T-helper 2 cell (primary cell): ENCODE data around the gene TBC1D7.
A peak's percentile ranks its signal among the peaks of the same experiment; 100 is the strongest.
"Not testable (repeated sequence)": the region's sequence is repeated elsewhere in the genome, so short reads cannot be mapped to it uniquely, and the experiment has no call there.

Experiments used
- DNase-seq, 5 experiments: peaks; one replicate each; pipeline versions ENCODE4 v3.0.0 to v3.0.0-alpha.2; 2012 to 2022

TBC1D7 gene

DNA sequence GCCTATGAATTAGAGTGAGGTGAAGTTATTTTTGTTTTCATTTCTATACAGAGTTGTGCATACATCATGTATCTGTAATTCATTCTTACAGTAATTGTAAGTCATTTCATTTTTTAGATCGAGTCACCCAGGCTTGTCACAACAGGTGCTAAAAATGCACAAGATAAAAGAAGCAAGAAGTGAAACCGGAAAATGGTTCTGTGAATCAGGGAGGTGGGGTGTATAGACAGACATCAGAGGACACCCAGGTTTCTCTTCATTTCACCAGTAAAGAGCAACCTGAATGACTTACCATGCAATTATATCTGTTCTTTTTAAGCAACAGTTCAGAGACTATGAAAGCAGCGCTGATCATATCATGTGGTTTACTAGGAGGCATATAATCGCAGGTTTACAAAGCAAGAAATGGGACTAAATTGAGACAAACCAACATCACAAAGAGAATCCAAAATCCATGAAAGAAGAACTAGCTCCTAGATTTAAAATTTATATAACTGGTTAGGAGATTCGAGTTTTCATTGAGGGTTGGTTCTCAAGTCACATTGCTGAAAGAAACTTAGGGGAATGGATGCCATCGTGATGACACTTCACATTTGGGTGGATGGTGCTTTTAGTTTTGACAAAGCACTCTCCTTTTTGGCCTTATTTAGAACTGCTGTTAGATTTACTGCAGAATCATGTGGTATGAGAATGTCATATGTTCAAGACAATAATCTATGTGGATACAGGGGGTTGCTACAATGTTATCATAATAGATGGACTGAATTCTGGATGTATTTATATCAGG, 27.9 kb upstream of the TBC1D7 start:
- peak in 2 of 5 experiments; percentile 27 to 91 for DNase-seq

DNA sequence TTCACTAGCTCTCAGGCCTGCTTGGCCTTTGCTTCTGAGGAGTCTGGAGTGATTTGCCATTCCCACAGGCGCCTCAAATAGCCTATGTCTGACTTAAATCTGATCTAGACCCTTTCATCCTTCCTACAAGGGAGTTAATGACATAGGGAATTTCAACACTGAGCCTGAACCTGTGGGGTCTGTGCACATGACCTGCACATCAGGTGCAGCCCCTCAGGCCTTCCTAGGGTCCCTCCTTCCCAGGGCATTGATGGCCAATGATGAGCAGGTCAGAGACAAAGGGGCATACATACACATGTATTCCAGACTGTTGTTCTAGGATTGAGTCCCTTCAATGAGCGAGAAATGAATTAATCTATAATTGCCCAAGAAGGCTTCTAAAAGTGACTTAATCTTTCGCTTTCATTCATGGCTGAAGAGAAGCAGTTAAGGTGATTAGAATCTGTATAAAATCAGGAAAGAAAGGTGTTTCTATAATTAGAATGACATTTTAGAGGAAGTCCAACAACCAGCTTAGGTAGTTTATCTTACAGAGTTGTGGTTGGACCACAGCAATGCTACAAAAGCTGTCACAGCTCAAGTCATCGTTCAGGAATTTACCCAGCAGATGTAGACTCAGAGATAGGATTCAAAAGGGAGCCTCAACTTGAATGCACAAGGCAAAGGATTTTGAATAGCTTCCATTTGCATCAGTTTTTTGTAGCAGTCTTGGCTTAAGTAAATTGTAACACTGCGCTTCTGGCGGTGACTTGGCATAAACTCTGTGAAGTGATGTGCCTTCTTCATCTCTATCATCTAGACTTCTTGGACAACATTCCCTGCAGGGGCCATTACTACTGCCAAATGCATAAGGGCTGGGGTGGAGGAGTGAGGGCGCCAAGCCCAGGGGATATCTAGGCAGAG, 27.0 kb upstream of the TBC1D7 start:
- DNase-seq = peak in 2 of 5 experiments; percentile 28 to 86

DNA sequence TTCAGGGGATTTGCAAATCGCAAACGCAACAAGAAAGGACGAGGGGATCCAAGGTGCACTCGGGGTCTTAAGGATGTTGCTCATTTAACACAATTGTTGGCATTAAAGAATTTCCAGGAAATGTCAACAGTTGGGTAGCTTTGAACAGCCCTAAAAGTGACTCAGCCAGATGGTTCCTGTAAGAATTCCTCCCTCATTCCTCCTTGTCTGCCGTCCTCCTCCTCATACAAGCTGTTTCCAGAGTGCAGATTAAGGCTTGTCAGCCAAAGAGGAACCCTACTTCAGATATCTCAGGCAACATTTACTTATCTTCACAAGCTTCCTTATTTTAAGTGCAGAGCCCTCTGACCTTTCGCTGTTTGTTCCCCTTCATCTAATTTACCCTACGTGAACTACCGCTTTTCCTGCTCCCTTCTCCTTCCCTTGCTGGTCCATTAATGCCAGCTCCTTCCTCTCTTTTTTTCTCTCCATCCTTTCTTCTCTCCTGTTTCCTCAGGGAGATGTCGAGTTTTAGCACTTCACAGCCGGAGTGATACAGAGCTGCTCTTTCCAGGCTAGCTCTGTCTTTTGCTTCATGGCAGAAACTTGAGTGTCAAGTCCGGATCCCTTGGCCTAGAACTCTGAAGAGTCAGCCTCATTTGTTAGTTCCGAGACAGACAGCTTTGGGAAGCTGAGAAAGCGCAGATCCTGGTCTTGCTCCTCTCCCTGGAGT, 26.1 kb upstream of the TBC1D7 start:
- DNase-seq = no peak

DNA sequence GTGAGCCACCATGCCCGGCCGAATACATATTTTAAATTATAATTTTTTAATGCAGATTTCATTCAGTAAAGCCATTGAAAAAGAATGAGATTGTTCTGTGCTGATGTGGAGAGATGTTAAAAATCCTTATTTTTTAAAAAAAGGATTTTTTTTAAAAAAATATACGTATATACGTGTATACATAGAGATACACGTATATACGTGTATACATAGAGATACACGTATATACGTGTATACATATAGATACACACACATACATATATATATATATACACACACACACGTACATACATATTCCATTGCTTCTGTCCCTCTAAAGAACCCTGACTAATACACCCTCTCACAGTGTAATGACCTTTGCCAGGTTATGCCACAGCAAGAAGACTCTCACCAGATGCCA, 23.8 kb upstream of the TBC1D7 start:
- no peak for DNase-seq

DNA sequence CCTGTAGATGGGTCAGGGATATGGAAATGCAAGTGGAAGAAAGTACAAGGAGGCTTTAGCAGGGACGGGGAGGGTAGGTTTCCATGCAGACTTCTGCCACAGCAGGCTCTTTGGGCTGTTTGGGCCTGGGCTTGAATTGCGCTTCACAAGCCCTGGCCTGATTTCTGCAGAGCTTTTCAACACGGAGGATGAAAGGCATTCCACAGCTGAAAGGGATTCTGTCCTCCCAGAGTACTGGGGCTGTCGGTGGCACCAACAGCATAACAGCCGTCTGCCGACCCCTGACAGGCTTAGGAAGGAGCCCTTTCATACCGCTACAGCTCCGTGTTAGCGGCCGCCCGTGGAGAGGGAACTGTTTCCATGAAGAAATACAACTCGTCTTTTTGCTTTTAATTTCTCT, 22.9 kb upstream of the TBC1D7 start:
- no peak for DNase-seq

DNA sequence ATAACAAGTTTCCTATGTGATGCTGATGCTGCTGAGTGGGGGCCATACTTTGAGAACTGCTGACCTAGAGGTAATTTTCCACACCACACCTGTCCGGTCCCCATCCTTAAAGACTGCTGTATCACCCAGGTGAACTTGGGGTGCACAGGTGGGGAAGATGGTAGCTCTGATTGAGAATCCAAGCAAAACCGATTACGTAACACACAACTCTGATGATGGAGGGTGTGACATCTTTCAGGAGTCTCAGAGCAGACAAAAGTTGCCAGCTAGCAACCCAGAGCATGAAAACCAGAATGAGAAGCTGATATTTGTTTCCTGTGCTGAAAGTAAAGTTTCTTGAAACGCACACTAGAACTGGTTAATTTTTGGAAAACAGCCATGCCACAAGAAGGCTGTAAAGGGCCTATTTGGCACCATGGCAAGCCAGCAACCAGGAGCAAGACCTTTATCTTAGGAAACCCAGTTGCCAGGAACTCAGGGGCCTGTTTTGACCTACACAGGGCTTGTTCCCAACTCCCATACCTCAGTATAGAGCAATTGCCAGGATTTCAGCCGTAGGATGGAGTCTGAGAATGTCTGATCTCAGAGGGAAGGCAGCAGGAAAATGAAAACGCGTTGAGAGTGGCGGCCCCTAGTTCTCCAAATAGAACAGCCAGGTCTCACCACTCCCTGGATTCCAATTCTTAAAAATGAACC, 21.6 kb upstream of the TBC1D7 start:
- no peak for DNase-seq

DNA sequence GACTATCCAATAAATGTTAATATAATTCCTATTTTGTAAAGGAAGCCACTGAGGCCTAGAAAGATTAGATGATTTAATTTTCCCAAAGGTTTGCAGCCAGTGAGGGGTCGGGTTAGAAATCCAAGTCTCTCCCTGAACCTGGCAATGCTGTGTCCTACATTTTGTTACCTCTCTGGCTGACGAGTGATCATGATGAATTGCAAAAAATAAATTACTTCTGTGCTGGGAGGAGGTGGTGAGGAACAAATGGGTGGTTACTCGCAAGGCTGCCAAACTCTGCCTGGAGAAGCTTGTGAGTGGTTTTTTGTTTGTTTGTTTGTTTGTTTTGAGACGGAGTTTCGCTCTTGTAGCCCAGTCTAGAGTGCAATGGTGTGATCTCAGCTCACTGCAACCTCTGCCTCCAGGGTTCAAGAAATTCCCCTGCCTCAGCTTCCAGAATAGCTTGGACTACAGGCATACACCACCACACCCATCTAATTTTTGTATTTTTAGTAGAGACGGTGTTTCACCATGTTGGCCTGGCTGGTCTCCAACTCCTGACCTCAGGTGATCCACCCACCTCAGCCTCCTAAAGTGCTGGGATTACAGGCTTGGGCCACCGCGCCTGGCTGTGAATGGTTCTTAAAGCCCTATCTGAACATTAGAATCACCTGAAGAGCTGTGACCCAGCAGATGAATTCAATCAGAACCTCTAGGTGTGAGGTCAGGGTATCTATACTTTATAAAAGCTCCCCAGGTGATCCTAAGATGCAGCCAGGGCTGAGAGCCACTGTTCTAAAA, 20.2 kb upstream of the TBC1D7 start:
- DNase-seq = no peak

DNA sequence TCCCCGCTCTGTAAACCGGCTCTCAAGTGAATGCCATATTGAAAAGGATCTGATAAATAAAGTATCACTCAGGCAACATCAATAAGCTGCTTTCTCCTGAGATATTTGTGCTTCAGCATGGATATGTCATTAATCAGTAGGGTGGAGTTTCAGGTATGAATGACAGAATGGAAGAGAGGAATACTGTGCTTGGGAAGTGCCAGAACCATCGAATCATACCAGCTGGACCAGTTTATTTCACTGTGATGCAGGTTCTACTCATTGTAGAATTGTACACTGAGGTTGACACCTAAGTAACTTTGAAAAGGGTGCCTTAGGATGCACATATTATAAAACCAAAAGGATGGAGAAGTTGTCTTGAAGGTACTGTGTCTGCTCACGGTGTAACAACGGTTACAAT, 17.9 kb upstream of the TBC1D7 start:
- DNase-seq = no peak

DNA sequence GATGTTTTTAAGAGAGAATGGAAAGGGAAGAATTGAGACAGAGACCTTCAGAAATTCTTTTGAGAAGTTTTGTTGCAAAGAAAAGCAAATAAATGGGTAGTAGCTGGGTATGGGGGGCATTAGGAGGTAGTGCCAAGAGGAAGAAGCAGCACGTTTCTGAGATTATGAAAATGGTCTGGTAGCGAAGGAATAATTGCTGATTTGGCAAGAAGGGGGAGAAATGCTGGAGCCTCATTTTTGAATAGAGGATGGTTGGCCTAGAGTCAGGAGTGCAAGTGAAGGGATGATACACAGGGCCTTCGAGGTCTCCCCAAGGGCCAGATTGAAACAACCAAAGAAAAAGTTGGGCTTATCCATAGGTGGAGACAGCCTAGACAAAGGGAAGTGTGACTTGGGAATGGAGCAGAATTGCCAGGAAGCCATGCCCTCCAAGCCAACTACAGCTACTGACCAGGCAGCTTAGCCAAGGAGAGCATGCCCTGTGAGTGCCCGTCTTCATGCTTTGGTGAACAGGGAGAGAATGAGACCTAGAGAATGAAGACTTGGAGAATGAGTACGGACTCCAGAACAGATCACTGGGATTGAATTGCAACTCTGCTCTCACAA, 14.2 kb upstream of the TBC1D7 start:
- DNase-seq = no peak

DNA sequence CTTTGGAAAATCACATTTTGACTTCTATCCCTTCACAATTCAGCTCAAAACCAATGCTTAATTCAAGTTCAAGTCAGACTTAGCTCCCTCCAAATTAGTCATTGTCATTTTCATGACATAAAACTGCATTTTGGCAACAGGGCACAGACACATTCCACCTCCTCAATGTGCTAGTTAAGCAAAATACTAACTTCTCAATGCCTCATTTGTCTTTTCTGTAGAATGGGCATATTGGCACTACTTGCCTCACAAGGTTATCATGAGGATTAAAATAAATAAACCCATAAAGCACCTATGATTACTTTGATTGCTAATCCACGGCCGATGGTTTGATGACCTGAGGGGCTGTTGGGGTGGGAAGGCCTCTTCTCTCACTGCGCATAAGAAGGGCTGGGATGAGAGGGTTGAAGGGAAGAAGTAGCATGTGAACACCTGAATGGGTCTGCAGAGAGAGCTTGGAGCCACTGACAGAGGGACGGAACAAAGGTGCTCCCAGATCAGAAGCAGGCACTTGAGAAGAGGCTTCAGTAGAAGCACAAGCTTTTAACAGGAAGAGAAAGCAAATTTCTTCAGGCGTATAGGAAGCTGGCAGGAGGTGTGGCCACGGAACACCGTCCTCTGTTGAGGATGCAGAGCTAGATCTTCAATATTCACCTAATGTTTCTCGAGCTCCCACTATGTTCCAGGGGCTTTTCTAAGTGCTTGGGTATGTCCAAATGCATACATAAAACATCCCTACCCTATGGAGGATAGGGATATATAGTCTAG, 11.7 kb upstream of the TBC1D7 start:
- DNase-seq = no peak

DNA sequence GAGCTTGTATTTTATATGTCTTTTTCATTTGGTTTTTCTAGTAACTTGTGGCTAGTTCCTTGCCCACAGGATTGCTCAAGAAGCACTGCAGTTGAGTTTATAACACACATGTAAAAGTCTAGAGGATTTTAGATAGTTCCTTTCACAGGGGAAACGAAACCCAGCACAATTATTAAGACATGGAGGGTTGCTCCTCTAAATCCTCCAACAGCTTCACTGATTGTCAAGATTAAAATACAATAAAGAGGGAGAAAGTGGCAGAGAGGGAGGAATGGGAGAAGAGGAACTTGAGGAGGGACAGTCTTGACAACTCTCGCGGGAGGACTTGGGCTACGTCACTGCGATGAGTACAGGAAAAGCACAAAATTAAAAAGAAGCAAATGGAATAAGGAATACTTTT, 9.7 kb upstream of the TBC1D7 start:
- DNase-seq = no peak

DNA sequence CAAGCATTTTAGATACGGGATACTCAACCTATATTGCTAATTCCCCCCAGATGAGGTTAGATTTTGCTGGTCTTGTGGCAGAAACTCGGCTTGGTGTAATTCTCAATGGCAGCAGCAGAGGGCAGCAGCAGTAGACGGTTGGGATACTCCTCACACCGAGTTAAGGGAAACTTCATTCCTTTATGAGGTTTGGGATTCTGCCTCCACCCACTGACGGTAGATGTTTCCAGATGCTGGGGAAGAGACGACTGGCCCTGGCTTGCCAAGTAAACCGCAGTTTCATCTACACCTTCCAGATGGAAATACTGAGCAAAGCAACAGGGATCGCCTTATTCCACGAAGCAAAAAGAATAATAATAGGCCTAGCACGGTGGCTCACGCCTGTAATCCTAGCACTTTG, 8.2 kb upstream of the TBC1D7 start:
- DNase-seq = peak; percentile 32 to 73 (median 52)

DNA sequence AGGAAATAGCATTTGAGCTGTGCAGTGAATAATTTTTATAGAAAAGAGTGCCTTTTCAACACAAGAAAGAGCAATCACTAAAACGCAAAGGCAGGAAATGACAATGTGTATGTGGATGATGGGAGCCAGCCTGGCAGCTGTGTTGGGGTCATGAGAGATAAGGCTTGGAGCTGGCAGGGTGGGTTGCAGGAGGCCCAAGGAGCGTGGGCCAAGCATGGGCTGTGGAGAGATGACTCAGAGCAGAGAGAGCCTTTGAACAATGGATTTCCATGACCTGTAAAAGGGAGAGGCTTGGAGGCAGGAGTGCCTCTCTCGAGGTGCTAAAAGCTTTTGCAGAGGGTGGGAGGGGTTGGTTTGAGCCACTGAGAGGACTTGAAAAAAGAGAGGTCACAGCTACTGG, 6.6 kb upstream of the TBC1D7 start:
- DNase-seq = no peak

DNA sequence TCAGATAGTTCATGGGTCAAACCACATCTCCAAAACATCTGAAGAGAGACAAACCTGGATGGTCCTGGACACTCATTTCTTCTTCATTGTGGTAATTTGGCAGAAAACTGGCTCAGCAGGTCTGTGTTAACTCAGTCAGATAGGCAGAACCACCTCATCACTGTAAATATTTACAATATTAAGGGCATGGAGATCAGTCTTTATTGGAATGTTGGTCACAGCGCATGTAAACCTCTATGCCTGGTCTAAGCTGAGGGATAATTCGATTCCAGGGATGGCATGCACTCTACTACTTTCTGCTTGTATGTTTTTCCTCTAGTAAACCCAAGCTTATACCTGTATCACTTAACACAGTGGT, 4.0 kb upstream of the TBC1D7 start:
- DNase-seq = no peak

DNA sequence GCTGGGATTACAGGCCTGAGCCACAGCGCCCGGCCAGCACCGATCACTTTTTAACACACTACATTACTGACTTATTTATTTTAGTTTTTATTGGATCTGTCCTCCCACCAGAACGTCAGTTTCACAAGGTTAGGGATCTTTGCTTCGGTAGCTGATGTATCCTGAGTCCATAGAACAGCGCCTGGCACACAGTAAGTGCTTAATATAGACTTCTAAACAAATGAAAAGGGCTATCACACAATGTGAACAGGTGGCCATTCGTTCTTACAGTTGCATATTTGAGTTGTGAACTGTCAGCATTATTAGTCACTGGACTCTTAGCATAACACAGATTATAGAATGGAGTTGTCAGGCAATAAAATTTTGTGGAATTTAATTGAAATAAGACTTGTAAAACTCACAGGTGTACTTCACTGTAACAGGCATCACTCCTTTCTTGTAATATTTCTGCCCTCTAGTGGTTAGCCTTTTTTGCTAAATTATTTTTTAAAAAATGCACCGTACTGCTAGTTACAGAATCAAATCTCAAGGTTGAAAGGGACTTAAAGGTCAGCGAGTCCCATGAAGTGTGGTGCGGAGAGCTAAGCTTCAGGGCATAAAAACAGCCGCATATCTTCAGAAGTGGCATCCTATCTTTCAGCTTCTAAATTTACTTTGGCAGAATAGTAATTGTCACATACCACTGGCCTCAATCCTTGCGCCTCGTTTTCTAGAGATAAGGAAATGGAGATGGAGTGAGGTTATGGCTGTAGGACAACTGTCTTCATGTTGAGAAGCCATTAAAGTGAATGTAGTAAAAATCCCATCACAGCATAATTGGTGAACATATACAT, 3.4 kb upstream of the TBC1D7 start:
- peak in 1 of 5 experiments; percentile 32 for DNase-seq

DNA sequence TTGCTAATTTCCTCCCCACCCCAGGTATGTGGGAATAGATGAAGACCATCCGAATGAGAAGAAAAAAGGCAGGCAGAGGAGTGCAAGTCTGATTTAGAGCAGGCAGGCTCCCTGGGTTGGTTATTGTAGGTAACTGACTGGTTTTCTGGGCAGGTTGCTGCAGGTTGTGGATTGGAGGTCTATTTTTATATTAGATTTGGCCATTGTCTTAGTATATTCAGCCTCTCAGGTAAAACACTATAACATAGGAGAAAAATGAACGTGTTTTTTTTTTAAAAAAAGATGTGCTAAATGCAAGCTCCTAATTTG, 492 bp upstream of the TBC1D7 start:
- no peak for DNase-seq

DNA sequence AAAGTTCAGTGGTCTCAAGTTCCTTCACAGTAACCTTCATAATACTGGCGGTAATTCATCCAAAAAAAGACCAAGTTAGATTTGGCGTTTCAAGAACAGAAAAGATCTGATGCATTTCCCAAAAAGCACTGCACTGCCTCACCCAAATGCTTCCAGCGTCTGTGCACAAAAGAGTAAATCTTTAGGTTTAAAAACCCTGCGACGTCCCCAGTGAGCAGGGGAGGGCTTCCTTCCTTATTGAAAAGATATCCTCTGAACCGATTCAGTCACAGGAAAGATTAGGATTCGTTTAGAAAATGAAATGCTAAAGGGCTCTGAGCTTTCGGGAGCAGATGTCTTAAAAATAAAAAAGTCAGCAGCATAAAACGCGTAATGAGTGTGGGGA, 654 bp downstream of the TBC1D7 start:
- DNase-seq = no peak

DNA sequence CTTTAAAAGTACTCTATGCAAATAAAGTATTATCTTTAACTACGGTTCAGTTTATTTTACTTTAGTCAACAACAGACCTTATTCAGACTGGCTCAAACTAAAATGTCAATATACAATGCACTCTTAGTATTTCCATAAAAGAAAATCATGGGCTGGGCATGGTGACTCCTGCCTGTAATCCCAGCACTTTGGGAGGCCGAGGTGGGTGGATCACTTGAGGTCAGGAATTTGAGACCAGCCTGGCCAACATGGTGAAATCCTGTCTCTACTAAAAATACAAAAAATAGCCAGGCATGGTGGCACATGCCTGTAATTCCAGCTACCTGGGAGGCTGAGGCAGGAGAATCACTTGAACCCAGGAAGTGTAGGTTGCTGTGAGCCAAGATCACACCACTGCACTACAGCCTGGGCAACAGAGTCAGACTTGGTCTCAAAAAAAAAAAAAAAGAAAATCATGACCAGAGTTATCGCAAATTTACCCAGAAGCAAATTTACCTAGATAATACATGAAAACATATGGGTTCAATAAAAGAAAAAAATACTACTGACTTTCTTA, 2.2 kb downstream of the TBC1D7 start:
- not testable (repeated sequence) for DNase-seq

DNA sequence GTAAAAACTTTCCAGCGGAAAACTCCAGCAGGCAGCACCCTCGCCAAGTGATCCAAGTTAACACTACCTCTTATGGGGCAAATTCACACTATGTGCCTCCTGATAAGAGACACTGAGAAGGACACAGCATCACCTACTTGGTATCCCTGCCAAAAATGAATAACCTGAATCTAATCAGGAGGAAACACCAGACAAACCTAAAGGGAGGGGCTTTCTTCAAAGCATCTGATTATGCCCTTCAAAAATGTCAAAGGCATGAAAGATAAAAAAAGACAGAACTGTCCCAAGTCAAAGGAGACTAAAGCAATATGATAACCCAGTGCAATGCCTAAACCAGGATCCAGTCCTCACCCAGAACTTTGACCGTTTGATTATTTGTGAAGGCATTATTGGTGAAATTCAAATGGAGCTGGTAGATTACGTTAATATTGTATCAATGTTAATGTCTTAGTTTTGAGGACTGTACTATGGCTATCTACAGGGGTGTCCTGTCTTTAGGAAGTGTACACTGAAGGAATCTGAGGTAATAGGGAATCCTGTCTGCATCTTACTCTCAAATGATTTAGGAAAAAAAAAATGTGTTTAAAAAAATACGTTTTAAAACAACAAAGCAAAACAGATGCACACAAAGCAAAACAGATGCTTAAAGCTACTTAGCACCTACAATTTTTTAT, 8.3 kb downstream of the TBC1D7 start:
- no peak for DNase-seq
